GM10847 (cell line): ENCODE data around the gene SDHAF3.

Experiments
- POLR2A ChIP-seq: IDR thresholded peaks from 2 replicates; pipeline ENCODE4 v1.6.1; 2011; ENCODE audit not compliant: insufficient read length; ENCODE audit errors: extremely low read depth

Gene SDHAF3

GRCh38 chr7:97117372-97118188 lies at the start of gene SDHAF3:
Gene SDHAF3, plus strand, starts transcription at chr7:97117698. Its CDS starts 26 bp downstream, at chr7:97117724.
- TF ChIP-seq POLR2A = peak; percentile 95

DNA sequence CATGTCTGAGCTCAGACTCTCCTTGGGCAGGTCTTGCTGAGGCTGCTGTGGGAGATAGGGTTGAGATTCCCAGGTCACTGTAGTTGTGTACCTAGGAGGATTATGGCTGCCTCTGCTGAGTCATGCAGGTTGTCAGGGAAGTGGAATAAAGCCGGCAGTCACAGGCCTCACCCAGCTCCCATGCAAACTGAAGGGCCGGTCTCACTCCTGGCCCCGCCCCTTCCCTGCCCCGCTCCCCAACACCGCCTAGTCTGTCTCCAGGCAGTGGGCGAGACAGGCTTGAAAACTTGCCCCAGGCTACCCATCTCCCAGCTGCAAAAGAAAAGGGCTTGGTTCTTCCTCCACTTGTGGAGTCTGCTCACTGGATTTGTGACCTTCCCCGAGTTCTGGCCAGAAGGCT lies 41.6 kb upstream of the SDHAF3 start:
- no peak for TF ChIP-seq POLR2A

- no peak for TF ChIP-seq POLR2A
Measured at GRCh38 chr7:97078023-97078969, 39.2 kb upstream of the SDHAF3 start.

- no peak for TF ChIP-seq POLR2A
Measured at GRCh38 chr7:97079300-97079699, 38.2 kb upstream of the SDHAF3 start.

DNA sequence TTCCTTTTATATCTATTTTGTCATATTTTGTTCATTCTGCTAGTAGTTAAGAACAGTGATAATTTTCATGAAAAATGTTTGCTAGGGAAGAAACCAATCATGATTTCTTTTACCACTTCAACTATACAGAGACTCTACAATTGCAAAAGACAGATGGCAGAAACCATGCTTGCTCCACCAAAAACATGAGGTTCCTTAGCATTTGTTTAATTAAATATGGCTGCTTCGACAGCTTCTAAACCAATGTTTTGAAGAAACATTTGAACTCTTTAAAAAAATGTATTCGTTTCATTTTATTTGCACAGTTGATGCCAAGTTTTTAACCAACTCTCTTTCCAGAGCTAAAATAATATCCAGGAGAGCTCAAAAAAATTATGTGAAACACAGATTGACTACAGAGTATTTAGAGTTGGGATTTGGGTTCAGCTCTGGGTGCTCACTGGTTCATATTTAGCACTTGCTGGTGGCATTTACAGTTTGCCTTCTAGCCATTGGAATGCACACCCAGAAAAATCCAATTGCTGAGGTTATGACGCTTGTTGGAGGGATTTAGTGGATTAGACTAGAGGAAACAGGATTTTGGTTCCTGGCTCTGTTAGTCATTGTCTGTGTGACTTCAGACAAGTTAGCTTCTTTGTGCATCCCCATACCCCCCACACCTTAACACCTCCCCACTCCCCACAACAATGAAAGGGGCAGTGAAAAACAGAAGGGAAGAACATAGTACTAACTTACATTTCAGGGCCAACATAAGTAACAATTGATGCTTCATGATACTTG lies 35.8 kb upstream of the SDHAF3 start:
- TF ChIP-seq POLR2A = no peak

- no peak for TF ChIP-seq POLR2A
Measured at GRCh38 chr7:97088364-97088763, 29.1 kb upstream of the SDHAF3 start.

GRCh38 chr7:97089771-97090170 lies 27.7 kb upstream of the SDHAF3 start:
- no peak for TF ChIP-seq POLR2A

- no peak for TF ChIP-seq POLR2A
Measured at GRCh38 chr7:97090761-97091353, 26.6 kb upstream of the SDHAF3 start.

GRCh38 chr7:97094284-97094930 lies 23.1 kb upstream of the SDHAF3 start:
- no peak for TF ChIP-seq POLR2A

DNA sequence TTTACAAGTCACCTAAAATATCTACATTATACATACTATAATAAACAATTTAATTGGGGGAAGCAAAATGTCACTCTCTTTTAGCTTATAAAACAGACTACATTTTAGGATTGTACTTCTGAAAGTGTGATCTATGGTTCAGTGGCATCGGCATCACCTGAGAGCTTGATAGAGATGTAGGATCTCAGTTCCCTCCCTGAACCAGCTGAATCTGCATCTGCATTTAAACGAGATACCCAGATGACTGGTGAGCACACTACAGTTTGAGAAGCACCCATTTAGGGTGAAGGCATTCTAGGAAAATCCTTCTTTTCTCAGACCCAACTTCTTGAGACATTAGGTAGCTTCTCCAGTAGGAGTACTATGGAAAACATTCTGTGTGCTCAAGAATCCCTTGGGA lies 21.5 kb upstream of the SDHAF3 start:
- no peak for TF ChIP-seq POLR2A

DNA sequence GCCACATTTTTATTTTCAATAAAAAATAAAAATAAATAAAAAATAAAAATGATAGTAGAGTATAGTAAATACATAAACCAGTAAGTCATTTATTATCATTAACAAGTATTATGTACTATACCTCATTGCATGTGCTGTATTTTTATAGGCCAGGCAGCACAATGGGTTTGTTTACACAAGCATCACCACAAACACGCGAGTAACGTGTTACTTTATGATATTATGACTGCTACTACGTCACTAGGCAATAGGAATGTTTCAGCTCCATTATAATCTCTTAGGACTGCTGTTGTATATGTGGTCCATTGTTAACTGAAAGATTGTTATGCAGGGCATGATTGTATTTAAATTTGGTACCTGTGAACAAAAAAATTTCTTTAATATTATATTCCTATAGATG lies 20.8 kb upstream of the SDHAF3 start:
- no peak for TF ChIP-seq POLR2A

- no peak for TF ChIP-seq POLR2A
Measured at GRCh38 chr7:97104719-97105238, 12.7 kb upstream of the SDHAF3 start.

DNA sequence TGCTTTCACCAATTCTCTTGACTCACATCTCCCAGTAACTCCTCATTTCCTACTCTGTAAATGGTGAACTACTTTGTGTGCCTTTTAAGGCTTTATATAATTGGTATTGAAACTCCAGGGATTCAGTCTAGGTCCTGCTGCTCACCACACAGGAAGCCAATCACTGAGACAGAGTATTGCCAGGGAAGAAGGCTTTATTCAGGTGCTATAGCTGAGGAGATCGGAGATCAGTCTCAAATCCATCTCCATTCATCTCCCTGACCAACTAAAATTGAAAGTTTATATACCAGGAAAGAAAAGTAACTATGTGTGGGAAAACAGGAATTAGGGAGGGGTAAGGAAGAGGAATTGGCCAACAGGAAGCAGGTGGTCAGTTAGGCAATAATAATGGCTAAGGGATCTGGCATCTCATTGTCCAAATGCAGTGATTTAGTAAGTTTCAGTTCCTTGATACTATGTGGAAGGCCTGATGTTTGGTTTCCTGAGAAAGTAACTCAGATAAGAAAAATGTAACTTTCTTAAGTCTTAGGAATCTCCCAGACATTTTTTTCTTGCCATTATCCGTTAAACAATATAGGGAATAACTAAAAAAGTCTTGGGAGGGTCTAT lies 10.2 kb upstream of the SDHAF3 start:
- no peak for TF ChIP-seq POLR2A

DNA sequence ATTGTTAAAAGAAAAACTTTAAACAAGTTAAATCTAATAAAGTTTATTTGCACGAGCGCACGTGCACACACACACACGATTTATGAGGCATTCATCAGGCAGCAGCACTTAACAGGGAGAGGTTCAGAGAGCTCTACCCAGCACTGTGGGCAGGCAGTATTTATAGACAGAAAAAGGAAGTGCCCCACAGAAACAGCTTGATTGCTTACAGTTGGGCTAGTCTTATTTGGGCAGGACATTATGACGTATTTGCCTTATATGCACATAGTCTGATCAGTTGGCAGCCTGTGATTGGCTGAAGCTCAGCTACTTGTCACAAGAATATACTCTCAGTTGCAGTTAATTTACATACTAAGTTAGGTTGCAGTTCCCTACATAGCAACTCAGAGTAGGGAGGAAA lies 1.2 kb upstream of the SDHAF3 start:
- no peak for TF ChIP-seq POLR2A
